HepG2 (cell line): Measurements from ENCODE around the gene PHF2. TPM values are rescaled to one million over a fixed set of nuclear protein-coding genes. Genes with fewer than 3 reads are reported as not detected.

Source experiments
- ATAC-seq: fragments of 200-7000 bp; cut with Tn5 transposase; 3 replicates; pipeline ENCODE4 v1.9.1; 2020; ENCODE audit warnings: mild to moderate bottlenecking, moderate library complexity
- BruUV-seq: library from RNA; stranded (reverse); fragments of 400-500 nt; replicated peaks from 2 replicates; lab custom pipeline; 2021; lab: Mats Ljungman, UMichigan
- CTCF ChIA-PET: fragments of 300-600 bp; formaldehyde crosslinking; extraction: SDS; loops from one replicate; lab custom pipeline; 2021; ENCODE audit warnings: low total read pairs, inconsistent platforms, low intra/inter-chr PET ratio; lab: Yijun Ruan, JAX
- POLR2A ChIA-PET: fragments of 350-600 bp; sonication (Branson Sonifier 250); formaldehyde crosslinking; loops from one replicate; lab custom pipeline; 2020; ENCODE audit warnings: antibody characterized with exemption, inconsistent platforms; lab: Yijun Ruan, JAX
- DNase-seq: peaks from one replicate; pipeline ENCODE4 v3.0.0-alpha.2; 2015; ENCODE audit warnings: low spot score
- FAIRE-seq: peaks from 3 replicates; lab custom pipeline; 2011; peaks lifted over from hg19 to GRCh38; lab: Jason Lieb, UNC
- H2AFZ ChIP-seq: one replicate; pipeline ENCODE4 v1.6.1; 2011; ENCODE audit warnings: low read length, inconsistent platforms
- H3K27ac ChIP-seq: fragments of 300-600 bp; 3 replicates; pipeline ENCODE4 v1.8.0; 2011; ENCODE audit warnings: mixed run types, mild to moderate bottlenecking, mixed read lengths, low read length, inconsistent platforms; ENCODE audit not compliant: insufficient read depth; ENCODE audit errors: extremely low read length
- H3K27me3 ChIP-seq, 2 experiments: fragments of 200-600 bp in 1 of 2; 2 replicates in 1 of 2; 3 replicates in 1 of 2; pipeline versions ENCODE4 v1.6.0 to v1.8.0; 2011; ENCODE audit warnings: low read length in 2 of 2, mild to moderate bottlenecking in 2 of 2, moderate library complexity in 2 of 2, inconsistent platforms in 1 of 2; ENCODE audit not compliant: insufficient read depth in 2 of 2, control insufficient read depth in 1 of 2
- H3K36me3 ChIP-seq, 2 experiments: fragments of 200-600 bp in 1 of 2; replicated peaks in 1 of 2; 2 replicates in 1 of 2; 3 replicates in 1 of 2; pipeline versions ENCODE4 v1.5.1 to v1.8.0; 2011; ENCODE audit warnings: low read length in 2 of 2, inconsistent platforms in 1 of 2; ENCODE audit not compliant: insufficient read depth in 2 of 2, control insufficient read depth in 1 of 2
- H3K4me1 ChIP-seq: 2 replicates; pipeline ENCODE4 v1.5.1; 2012; ENCODE audit warnings: low read length, inconsistent platforms; ENCODE audit not compliant: insufficient read depth
- H3K4me2 ChIP-seq: 2 replicates; pipeline ENCODE4 v1.6.0; 2011; ENCODE audit warnings: low read depth, low read length, inconsistent platforms
- H3K4me3 ChIP-seq, 3 experiments: fragments of 200-600 bp in 1 of 3; sonication (generic), shearing (Covaris generic) in 1 of 3; replicated peaks in 1 of 3; 2 replicates each; pipeline ENCODE4 v1.5.1; 2011 to 2016; ENCODE audit warnings: low read length in 3 of 3, inconsistent platforms in 2 of 3, low read depth in 2 of 3, mild to moderate bottlenecking in 2 of 3, control low read depth in 1 of 3, mixed read lengths in 1 of 3; ENCODE audit not compliant: insufficient read depth in 1 of 3
- H3K79me2 ChIP-seq: one replicate; pipeline ENCODE4 v1.6.1; 2011; ENCODE audit warnings: low read length, inconsistent platforms; ENCODE audit not compliant: insufficient read depth
- H3K9ac ChIP-seq: 2 replicates; pipeline ENCODE4 v1.6.0; 2011; ENCODE audit warnings: mild to moderate bottlenecking, low read depth, low read length, inconsistent platforms; ENCODE audit not compliant: insufficient read depth
- H3K9me3 ChIP-seq: 2 replicates; pipeline ENCODE4 v1.5.1; 2012; ENCODE audit warnings: mild to moderate bottlenecking, low read length
- H4K20me1 ChIP-seq: 2 replicates; pipeline ENCODE4 v1.6.0; 2011; ENCODE audit warnings: inconsistent platforms, mild to moderate bottlenecking, low read length, moderate library complexity; ENCODE audit not compliant: insufficient read depth
- BRD4 ChIP-seq: sonication (generic); formaldehyde crosslinking; IDR thresholded peaks from 2 replicates; pipeline ENCODE4 v1.4.0; 2020; ENCODE audit warnings: missing genetic modification reagents
- DPF2 ChIP-seq: sonication (generic); formaldehyde crosslinking; IDR thresholded peaks from 2 replicates; pipeline ENCODE4 v1.4.0; 2020; ENCODE audit warnings: mild to moderate bottlenecking, low read depth, missing genetic modification reagents, borderline replicate concordance
- HNRNPL ChIP-seq: fragments of 200-400 bp; formaldehyde crosslinking; IDR thresholded peaks from 2 replicates; pipeline ENCODE4 v1.6.1; 2017; ENCODE audit warnings: mild to moderate bottlenecking, low read depth, low read length
- HNRNPUL1 ChIP-seq: fragments of 200-400 bp; formaldehyde crosslinking; IDR thresholded peaks from 2 replicates; pipeline ENCODE4 v1.6.1; 2017; ENCODE audit warnings: low read depth, mild to moderate bottlenecking, low read length, moderate library complexity
- HOXA7 ChIP-seq: sonication (generic); formaldehyde crosslinking; IDR thresholded peaks from 2 replicates; pipeline ENCODE4 v1.8.1; 2022; ENCODE audit warnings: mild to moderate bottlenecking, missing genetic modification reagents, moderate library complexity
- LCORL ChIP-seq, 2 experiments: fragments of 450-650 bp in 1 of 2; sonication (generic) in 1 of 2; formaldehyde crosslinking in 1 of 2; IDR thresholded peaks; 2 replicates each; pipeline versions ENCODE4 v1.5.0 to v1.6.1; 2017 to 2020; ENCODE audit warnings: antibody characterized with exemption in 1 of 2, missing genetic modification reagents in 1 of 2
- PHF20 ChIP-seq: sonication (generic); formaldehyde crosslinking; IDR thresholded peaks from 2 replicates; pipeline ENCODE4 v1.5.0; 2020; ENCODE audit warnings: mild to moderate bottlenecking, missing genetic modification reagents
- PITX1 ChIP-seq: sonication (generic); formaldehyde crosslinking; IDR thresholded peaks from 2 replicates; pipeline ENCODE4 v1.5.1; 2020; ENCODE audit warnings: mild to moderate bottlenecking, missing genetic modification reagents
- PRMT3 ChIP-seq: sonication (generic); formaldehyde crosslinking; IDR thresholded peaks from 2 replicates; pipeline ENCODE4 v1.8.1; 2022; ENCODE audit warnings: low read depth, mild to moderate bottlenecking, moderate library complexity, missing genetic modification reagents, borderline replicate concordance
- RARA ChIP-seq: IDR thresholded peaks from 2 replicates; pipeline ENCODE4 v1.6.1; 2016; ENCODE audit warnings: missing genetic modification reagents, missing compliant biosample characterization
- SALL1 ChIP-seq: sonication (generic); formaldehyde crosslinking; IDR thresholded peaks from 2 replicates; pipeline ENCODE4 v1.8.0; 2022; ENCODE audit warnings: mild to moderate bottlenecking, missing genetic modification reagents
- SIX4 ChIP-seq: sonication (generic); formaldehyde crosslinking; IDR thresholded peaks from 2 replicates; pipeline ENCODE4 v1.4.0; 2020; ENCODE audit warnings: missing genetic modification reagents
- SUZ12 ChIP-seq: fragments of 150-350 bp; IDR thresholded peaks from 2 replicates; pipeline ENCODE4 v1.6.1; 2014; ENCODE audit warnings: low read depth, low read length
- TBX2 ChIP-seq: sonication (generic); formaldehyde crosslinking; IDR thresholded peaks from 2 replicates; pipeline ENCODE4 v1.5.0; 2020; ENCODE audit warnings: missing genetic modification reagents, mild to moderate bottlenecking, borderline replicate concordance
- ZFP82 ChIP-seq: sonication (generic); formaldehyde crosslinking; IDR thresholded peaks from 2 replicates; pipeline ENCODE4 v1.5.1; 2020; ENCODE audit warnings: mild to moderate bottlenecking, missing genetic modification reagents, borderline replicate concordance
- ZNF260 ChIP-seq: sonication (generic); formaldehyde crosslinking; IDR thresholded peaks from 2 replicates; pipeline ENCODE4 v1.4.0; 2020; ENCODE audit warnings: missing genetic modification reagents, low read depth, mild to moderate bottlenecking, borderline replicate concordance
- ZNF430 ChIP-seq: sonication (generic); formaldehyde crosslinking; IDR thresholded peaks from 2 replicates; pipeline ENCODE4 v1.9.0; 2021; ENCODE audit warnings: mild to moderate bottlenecking, missing genetic modification reagents
- ZNF569 ChIP-seq: sonication (generic); formaldehyde crosslinking; IDR thresholded peaks from 2 replicates; pipeline ENCODE4 v1.5.0; 2020; ENCODE audit warnings: mild to moderate bottlenecking, missing genetic modification reagents, moderate library complexity, borderline replicate concordance
- ZNF670 ChIP-seq: sonication (generic); formaldehyde crosslinking; IDR thresholded peaks from 2 replicates; pipeline ENCODE4 v1.8.0; 2022; ENCODE audit warnings: mild to moderate bottlenecking, missing genetic modification reagents, borderline replicate concordance
- WGBS: methylation state at CpG from one replicate; pipeline ENCODE4 v1.1.6; 2017; ENCODE audit warnings: low lambda C conversion rate; 5-methylcytosine and 5-hydroxymethylcytosine counted together
- in situ Hi-C: cut with HindIII; loops from 2 replicates; pipeline ENCODE4 v1.10.0; 2017; ENCODE audit warnings: low pct_unique_long_range_greater_than_20kb; ENCODE audit not compliant: extremely low pct_ligation_motif_present
- intact Hi-C: fragments of 100-400 bp; cut with micrococcal nuclease; formaldehyde crosslinking; loops from one replicate; pipeline ENCODE4 v1.10.0; 2022; ENCODE audit not compliant: unreplicated experiment
- polyA plus RNA-seq, 8 experiments: library from polyadenylated mRNA; depleted of rRNA in 3 of 8; stranded (reverse) in 7 of 8; unstranded in 1 of 8; fragments of >200 nt; fragmentation: Illumina TruSeq in 4 of 8; extraction: Trizol in 4 of 8; gene quantifications; 2 replicates each; pipeline versions ENCODE4 v1.2.1 to v1.2.3, GENCODE V29; 2011 to 2016; ENCODE audit warnings: low read depth in 4 of 8, missing spikeins in 1 of 8, mixed read lengths in 1 of 8; ENCODE audit not compliant: insufficient read depth in 1 of 8
- total RNA-seq, 5 experiments: library from RNA; depleted of rRNA; stranded (reverse); fragments of >200 nt; fragmentation: Illumina TruSeq; extraction: Trizol; gene quantifications; 2 replicates each; pipeline ENCODE4 v1.2.3, GENCODE V29; 2016; ENCODE audit warnings: low read depth in 1 of 5
- TF ChIP-seq, protein P1 (sequence below): sonication (generic); formaldehyde crosslinking; IDR thresholded peaks from 2 replicates; pipeline ENCODE4 v1.4.0; 2020; ENCODE audit warnings: missing genetic modification reagents
- TF ChIP-seq, protein P2 (sequence below): IDR thresholded peaks from 2 replicates; pipeline ENCODE4 v1.6.1; 2016; ENCODE audit warnings: missing biosample characterization, missing genetic modification reagents, low read depth

The PHF2 gene
- total and polyA plus RNA-seq, 2 of the 13 experiments (the other 11 are each of a cell fraction or from before 2014, with no cell fraction given): 6.6 to 9.1 TPM

- H3K4me1 ChIP-seq: peaks cover 65% of the 10 kb centered on the region
- CTCF ChIA-PET: no interaction called here
- TF ChIP-seq BRD4 (0 out of 2 replicates have a peak, but pooled peaks have one; percentile 13), ZNF670 (CRISPR knock-in tag) (no peak), ZNF569 (CRISPR knock-in tag) (no peak), HNRNPL (0 out of 2 replicates have a peak, but pooled peaks have one; percentile 21), DPF2 (CRISPR knock-in tag) (no peak), ZFP82 (0 out of 2 replicates have a peak, but pooled peaks have one; percentile 12), HOXA7 (CRISPR knock-in tag) (no peak), PRMT3 (CRISPR knock-in tag) (no peak), HNRNPUL1 (no peak), ZNF260 (CRISPR knock-in tag) (no peak), SIX4 (CRISPR knock-in tag) (no peak), SUZ12 (no peak), LCORL (IDR thresholded peaks at IDR 0.05) (no peak), LCORL (CRISPR knock-in tag; IDR thresholded peaks at IDR 0.05) (0 out of 2 replicates have a peak, but pooled peaks have one; percentile 10), RARA (0 out of 2 replicates have a peak, but pooled peaks have one; percentile 6), SALL1 (CRISPR knock-in tag) (0 out of 2 replicates have a peak, but pooled peaks have one; percentile 9), PITX1 (CRISPR knock-in tag) (no peak), PHF20 (CRISPR knock-in tag) (no peak), TBX2 (CRISPR knock-in tag) (no peak), ZNF430 (no peak)
- TF ChIP-seq, protein P1, sequence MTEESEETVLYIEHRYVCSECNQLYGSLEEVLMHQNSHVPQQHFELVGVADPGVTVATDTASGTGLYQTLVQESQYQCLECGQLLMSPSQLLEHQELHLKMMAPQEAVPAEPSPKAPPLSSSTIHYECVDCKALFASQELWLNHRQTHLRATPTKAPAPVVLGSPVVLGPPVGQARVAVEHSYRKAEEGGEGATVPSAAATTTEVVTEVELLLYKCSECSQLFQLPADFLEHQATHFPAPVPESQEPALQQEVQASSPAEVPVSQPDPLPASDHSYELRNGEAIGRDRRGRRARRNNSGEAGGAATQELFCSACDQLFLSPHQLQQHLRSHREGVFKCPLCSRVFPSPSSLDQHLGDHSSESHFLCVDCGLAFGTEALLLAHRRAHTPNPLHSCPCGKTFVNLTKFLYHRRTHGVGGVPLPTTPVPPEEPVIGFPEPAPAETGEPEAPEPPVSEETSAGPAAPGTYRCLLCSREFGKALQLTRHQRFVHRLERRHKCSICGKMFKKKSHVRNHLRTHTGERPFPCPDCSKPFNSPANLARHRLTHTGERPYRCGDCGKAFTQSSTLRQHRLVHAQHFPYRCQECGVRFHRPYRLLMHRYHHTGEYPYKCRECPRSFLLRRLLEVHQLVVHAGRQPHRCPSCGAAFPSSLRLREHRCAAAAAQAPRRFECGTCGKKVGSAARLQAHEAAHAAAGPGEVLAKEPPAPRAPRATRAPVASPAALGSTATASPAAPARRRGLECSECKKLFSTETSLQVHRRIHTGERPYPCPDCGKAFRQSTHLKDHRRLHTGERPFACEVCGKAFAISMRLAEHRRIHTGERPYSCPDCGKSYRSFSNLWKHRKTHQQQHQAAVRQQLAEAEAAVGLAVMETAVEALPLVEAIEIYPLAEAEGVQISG: 0 out of 2 replicates have a peak, but pooled peaks have one; percentile 18
- TF ChIP-seq, protein P2, sequence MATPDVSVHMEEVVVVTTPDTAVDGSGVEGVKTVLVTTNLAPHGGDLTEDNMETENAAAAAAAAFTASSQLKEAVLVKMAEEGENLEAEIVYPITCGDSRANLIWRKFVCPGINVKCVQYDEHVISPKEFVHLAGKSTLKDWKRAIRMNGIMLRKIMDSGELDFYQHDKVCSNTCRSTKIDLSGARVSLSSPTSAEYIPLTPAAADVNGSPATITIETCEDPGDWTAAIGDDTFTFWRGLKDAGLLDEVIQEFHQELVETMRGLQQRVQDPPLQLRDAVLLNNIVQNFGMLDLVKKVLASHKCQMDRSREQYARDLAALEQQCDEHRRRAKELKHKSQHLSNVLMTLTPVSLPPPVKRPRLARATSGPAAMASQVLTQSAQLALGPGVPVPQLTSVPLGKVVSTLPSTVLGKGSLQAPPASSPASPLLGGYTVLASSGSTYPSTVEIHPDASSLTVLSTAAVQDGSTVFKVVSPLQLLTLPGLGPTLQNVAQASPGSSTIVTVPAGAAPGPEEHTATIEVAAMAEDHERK (CRISPR knock-in tag): no peak
Measured at GRCh38 chr9:93577975-93578682, 1.7 kb downstream of the PHF2 start.

More at GRCh38 chr9:93577975-93578682, 1.7 kb downstream of the PHF2 start:
- Histone ChIP-seq H3K36me3 (no peaks in the 10 kb centered on the region), H4K20me1 (peaks cover 21% of the 10 kb centered on the region), H3K4me2 (peak overlapping the region; percentile 92), H3K9ac (peak overlapping the region; percentile 77; the same call in 1 of the 2 replicates), H3K79me2 (peaks cover 35% of the 10 kb centered on the region), H3K27me3 (no peaks in the 10 kb centered on the region; a peak in 1 of 5 replicates), H2AFZ (no peak overlapping the region), H3K4me3 (peak overlapping the region; percentile 79 to 83 (median 79)), H3K27ac (no peak overlapping the region), H3K9me3 (no peaks in the 10 kb centered on the region)
- intact Hi-C loops (no loop called here), in situ Hi-C loops (no loop called here)
- DNase-seq (no peak), ATAC-seq (peak; percentile 20), FAIRE-seq (no peak)
- POLR2A ChIA-PET: interaction anchor here (2.3 kb wide), 1 partner anchor 12 kb away, joined by 8 read pairs; no protein-coding TSS in a partner anchor
- no TSS peak for BruUV-seq
- WGBS: 77% methylated on average over 4 of the region's 13 CpGs
